ENCODE data around the gene SSBP4. TPM values are rescaled to one million over a fixed set of nuclear protein-coding genes. Genes with fewer than 3 reads are reported as not detected.

SSBP4 gene
- total RNA-seq, 1 experiment from 2014 or later, result 25.1 TPM

GRCh38 chr19:18420930-18421329 is 1.7 kb downstream of the SSBP4 start:
- no peak for DNase-seq (ENCODE audit: low read depth)

- no peak for DNase-seq (ENCODE audit: low read depth)
Measured at GRCh38 chr19:18421371-18421959, 2.3 kb downstream of the SSBP4 start.

GRCh38 chr19:18422530-18423191 is 3.5 kb downstream of the SSBP4 start:
- no peak for DNase-seq (ENCODE audit: low read depth)

GRCh38 chr19:18423258-18424020 is 4.2 kb downstream of the SSBP4 start:
- no peak for DNase-seq (ENCODE audit: low read depth)

GRCh38 chr19:18424122-18424889 is 5.1 kb downstream of the SSBP4 start:
- no peak for DNase-seq (ENCODE audit: low read depth)

GRCh38 chr19:18424890-18425514 is 5.8 kb downstream of the SSBP4 start:
- no peak for DNase-seq (ENCODE audit: low read depth)

- DNase-seq (ENCODE audit: low read depth), result peak; percentile 41
Measured at GRCh38 chr19:18425515-18426415, 6.6 kb downstream of the SSBP4 start.

GRCh38 chr19:18426416-18426767 is 7.2 kb downstream of the SSBP4 start:
- no peak for DNase-seq (ENCODE audit: low read depth)

GRCh38 chr19:18427080-18427742 is 8.0 kb downstream of the SSBP4 start:
- no peak for DNase-seq (ENCODE audit: low read depth)

- no peak for DNase-seq (ENCODE audit: low read depth)
Measured at GRCh38 chr19:18427743-18428113, 8.5 kb downstream of the SSBP4 start.

GRCh38 chr19:18428173-18428786 is 9.1 kb downstream of the SSBP4 start:
- DNase-seq (ENCODE audit: low read depth), result no peak

GRCh38 chr19:18428787-18429674 is 9.8 kb downstream of the SSBP4 start:
- no peak for DNase-seq (ENCODE audit: low read depth)

GRCh38 chr19:18429717-18430416 is 10.7 kb downstream of the SSBP4 start:
- DNase-seq (ENCODE audit: low read depth), result no peak

- DNase-seq (ENCODE audit: low read depth), result no peak
Measured at GRCh38 chr19:18430417-18431144, 11.4 kb downstream of the SSBP4 start.

- DNase-seq (ENCODE audit: low read depth), result no peak
Measured at GRCh38 chr19:18431351-18432197, 12.4 kb downstream of the SSBP4 start.

GRCh38 chr19:18432275-18433014 is 13.2 kb downstream of the SSBP4 start:
- no peak for DNase-seq (ENCODE audit: low read depth)
